Left renal pelvis (tissue), 4 donors: ENCODE results near the gene FAM120AOS. TPM values are rescaled to one million over a fixed set of nuclear protein-coding genes. Genes with fewer than 3 reads are reported as not detected.
A peak's percentile ranks its signal among the peaks of the same experiment; 100 is the strongest.

Experiments used
- DNase-seq, 4 donors: peaks; one replicate each; pipeline ENCODE4 v3.0.0-alpha.2; 2013; ENCODE audit warnings: low read depth in 4 of 4, low spot score in 3 of 4
- polyA plus RNA-seq, 4 donors: library from polyadenylated mRNA; unstranded; fragments of 120-200 nt; gene quantifications; one replicate each; pipeline ENCODE4 v1.2.1, GENCODE V29; 2013; ENCODE audit not compliant: insufficient read length in 4 of 4

FAM120AOS gene
- polyA plus RNA-seq, 4 donors, result 48.8 to 67.4 (median 61.0) TPM

DNA sequence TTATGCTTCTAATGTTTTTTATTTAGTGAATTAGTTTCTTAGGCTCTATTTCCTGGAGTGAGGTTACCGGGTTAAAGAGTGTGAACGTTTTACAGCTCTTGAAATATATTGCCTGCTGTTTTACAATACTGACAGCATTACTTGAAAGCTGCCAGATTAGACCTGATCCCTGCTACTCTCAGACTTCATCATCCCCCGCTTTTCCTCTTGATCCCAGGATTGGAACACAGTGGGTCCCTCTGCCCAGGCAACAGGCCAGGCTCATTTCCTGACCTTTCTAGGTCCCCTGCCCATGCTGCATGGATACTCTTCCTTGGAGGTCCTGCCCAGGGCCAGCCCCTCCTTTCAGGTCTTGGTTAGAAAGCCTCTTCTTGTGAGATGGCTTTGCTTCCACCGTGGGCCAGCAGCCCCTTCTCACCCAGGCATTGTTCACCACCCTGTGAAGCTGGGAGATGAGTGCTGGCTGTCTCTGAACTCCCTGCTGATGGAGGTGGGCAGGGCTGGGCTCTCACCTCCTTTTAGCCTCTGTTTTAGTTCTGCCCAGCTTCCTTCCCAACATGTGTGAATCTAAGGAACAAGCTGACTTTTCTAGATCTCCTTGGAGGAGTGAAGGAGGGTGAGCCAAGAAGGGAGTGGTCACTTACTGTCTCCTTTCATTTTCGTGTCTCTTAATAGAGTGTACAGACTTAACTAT lies 15.5 kb upstream of the FAM120AOS start:
- DNase-seq, result peak in 3 of 4 donors; percentile 45 to 75 (median 46)

DNA sequence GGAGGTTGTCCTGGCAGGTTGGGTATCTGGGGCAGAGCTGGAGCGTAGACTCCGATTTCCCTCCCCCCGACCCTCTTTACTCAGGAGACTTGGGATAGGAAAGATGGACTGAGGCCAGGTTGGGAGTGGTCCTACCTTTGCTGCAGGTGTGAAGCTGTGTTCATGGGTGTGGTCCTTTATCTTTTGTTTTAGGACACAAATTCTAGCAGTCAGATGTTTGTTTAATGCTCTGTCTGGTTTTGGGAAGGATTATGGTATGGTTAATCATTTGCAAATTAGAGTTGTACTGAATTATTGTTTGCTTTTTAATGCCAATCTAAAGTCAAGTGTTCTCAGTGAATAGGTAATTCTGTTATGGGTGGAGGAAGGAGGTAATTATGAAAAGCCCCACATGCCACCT lies 14.1 kb upstream of the FAM120AOS start:
- no peak for DNase-seq

DNA sequence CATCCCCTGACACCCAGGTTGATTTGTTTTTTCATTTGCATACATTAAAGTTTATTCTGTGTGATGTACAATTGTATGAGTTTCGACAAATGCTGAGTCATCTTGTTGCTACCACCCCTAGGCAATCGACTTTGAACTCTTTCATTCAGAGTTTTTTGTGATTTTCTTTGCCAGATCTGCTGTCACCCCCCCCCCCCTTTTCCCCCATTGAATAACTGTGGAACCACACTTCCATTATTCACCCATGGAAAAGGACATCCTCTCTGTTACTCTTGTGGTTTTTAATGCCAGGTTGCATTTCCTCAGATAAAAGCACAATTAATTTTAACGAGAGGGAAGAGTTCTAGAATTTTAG lies 13.7 kb upstream of the FAM120AOS start:
- DNase-seq, result no peak

DNA sequence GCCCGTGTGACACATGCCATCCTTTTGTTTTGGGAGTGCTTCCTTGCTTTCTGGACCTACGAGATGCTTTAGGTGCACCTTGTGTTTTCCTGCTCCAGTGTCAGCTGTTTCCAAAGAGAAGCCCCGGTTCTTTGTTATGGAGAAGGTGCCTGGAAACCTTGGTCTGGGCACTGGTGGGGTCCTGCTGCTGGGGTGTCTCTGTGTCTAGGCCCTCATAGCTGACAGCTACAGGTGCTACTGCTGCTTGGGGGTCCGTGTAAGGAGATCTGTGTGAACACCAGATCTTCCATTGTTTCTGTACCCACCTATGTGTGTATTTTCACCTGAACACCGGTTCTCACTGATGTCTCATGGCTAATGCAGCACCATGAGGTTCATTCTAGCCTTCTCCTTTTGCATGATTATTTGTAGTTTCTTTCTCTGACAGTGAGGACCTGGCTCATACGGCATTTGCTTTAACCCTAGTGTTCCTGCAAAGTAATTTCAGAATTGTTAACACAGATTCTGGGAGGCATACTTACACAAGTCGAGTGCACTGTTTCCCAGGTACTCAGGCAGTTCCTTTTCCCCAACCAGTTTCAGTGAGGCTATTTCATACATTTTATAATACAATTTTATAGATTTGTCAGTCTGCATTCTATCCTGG lies 13.2 kb upstream of the FAM120AOS start:
- DNase-seq, result no peak

DNA sequence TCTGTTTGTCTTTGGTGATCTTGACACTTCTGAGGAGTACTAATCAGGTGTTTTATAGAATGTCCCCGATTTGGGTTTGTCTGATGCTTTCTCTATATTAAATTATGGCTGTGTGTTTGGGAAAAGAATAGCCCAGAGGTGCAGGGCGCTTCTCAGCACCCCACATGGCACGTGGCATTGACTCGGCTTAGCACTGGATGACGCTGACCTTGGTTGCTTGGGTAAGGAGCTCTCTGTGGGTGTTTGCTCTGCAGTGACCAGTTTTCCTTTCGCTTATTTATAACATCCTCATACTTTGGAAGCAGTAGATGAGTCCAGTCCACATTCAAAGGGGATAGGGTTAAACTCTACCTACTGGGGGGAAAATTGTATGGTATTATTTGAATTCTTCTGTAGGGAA lies 12.5 kb upstream of the FAM120AOS start:
- DNase-seq, result no peak

DNA sequence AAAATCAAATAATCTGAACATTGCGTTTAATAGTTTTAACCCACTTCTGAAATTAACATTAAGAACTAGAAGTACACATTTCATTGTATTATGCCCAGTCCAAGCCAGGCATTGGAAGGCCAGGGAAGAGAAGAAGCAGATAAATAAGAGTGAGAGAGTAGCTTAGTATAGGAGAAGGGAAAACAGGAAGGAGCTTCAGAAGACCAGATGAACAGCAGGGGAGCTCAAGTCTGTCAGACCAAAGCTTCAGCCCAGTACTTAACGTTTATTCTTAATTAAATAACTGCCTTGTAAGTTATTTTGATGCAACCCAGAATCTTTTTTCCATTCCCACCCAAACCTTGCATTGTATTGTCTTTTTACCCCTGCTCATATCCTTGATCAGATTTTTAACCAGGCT lies 11.5 kb upstream of the FAM120AOS start:
- DNase-seq, result no peak

DNA sequence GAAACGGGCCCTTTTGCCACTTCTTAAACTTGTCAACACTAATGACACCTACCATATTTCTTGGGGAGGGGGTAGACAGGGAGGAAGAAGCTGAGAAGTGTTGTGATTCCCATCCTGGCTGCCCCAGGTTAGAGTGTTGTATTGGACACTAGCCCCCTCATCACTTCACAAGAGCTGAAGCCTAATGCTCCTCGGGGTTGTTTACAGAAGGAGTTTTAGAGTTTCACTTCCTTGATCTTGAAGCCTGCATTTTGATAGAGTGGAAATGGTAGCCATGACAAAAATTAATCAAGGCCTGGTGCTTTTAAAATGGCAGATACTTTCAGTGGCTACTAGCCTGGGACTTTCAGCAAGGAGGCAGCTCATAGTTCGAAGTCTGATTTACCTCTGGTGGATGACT lies 11.0 kb upstream of the FAM120AOS start:
- no peak for DNase-seq

DNA sequence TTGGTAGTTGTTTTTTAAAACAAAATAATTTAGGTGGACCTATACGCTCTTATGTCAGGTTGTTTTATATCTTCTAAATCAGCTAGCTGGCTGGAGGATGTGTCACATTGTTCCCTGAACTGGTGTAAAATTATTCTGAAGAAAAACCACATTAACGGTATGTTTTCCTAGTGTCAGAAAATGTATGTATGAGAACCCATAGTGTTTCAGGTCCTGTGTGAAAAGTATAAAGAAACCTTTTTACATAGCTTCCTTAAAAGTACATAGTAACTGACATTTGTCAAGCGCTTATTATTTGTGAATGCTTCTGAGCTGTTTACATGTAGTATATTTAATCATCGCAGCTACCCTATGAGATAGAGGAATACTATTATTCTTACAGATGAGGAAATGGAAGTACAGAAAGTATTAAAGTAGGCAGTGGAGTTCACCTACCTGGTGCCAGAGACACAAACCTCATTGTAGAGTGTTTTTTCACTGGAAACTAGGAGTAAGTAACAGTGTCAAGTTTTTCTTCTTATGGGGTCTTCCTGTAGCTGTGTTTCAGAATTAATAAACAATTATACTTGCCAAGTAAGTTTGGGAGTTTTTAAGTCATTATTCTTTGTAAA lies 10.4 kb upstream of the FAM120AOS start:
- DNase-seq, result no peak

DNA sequence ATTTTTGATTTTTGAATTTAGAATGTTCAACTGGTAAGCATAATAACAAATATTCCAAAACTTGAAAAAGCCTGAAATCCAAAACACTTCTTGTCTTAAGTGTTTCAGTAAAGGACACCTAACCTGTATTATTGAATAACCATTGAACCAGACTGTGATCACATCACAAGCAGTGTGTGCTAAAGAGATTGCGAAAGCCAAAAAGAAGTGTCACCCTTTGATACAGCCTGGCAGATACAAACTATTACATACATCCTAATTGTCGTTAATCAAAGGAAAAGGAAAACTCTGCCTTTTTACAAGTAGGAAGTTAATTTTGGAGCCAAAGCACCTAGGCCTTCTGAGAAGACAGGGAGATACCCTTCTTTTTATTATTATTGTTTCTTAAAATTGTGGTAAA lies 8.4 kb upstream of the FAM120AOS start:
- no peak for DNase-seq

DNA sequence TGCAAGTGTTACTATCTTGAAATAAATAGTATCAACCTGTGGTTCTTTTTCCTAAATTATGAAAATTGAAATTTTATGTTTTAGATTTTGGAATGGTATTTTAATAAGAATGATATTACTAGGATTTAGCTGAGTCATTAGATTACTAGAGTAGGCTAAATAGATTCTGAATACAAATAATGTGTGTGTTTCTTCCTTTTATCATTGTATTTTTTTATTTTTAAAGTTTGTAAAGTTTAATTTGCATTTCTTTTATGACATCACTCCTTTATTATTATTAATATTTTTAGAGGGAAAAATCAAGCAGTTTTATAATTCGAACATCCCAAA lies 8.0 kb upstream of the FAM120AOS start:
- no peak for DNase-seq

DNA sequence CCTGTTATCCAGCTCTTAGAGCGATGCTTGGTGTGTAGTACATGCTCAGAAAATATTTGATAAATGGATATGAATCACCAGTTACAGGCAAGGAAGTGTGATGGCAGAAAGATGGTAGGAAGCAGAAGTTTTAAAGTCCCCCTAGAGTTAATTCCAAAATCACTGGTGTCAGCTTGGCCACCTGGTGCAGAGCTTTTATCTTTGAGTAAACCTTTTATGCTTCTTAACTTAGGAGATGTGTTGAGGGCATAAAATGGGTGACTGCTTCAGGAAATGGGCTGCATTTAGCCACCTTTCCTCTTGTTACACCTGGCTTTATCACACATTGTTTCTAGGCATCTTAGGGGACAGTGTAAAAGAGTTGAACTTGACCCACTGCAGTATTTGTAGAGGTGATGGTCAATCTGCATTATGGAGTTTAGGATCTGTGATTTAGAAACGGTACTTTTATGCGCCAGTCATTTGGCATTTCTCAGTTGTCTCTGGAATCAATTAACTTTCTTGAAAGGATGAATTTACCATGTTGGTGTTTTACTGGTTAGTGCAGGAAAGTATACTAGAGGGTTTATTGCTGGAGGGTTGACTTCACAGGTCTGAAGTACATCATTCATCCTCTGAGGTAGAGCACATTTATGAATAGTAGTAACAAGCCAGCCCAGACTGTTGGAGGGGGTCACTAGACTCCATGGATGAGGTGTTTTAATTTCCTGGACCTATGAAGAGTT lies 7.5 kb upstream of the FAM120AOS start:
- no peak for DNase-seq

DNA sequence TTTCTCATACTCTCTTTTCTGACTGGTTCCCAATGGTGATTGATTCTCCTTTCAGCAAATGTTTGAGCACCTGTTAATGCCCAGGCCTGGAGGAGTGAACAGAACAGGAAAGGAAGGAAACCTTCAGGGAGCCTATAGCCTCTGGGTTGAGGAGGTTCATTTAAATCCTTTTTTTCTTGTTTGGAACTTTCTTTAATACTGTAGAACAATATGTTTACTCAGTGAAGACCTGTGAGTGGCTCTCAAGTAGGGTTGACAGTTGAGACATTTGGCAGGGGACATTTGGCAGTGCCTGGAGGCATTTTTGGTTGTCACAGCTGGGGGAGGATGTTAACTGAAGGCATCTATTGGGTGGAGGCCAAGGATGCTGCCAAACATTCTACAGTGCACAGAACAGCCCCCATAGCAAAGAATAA lies 6.1 kb upstream of the FAM120AOS start:
- no peak for DNase-seq

DNA sequence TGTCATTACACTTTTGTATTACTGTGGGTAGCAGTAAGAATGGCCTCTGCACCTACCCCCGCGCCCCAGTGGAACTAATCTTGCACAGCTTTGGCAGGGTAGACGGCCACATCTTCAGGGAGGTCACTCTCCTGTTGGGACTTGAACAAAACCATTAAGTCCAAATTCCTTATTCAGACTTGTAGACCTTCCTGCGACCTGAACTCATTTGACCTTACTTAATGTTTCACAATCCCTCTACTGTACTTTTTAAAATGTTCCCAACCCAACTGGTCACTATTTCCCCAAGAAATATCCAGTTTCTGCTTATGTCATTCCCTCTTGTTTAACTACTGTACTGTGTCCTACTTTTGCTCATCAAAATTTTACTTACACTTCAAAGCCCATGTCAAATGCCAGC lies 5.3 kb upstream of the FAM120AOS start:
- no peak for DNase-seq

DNA sequence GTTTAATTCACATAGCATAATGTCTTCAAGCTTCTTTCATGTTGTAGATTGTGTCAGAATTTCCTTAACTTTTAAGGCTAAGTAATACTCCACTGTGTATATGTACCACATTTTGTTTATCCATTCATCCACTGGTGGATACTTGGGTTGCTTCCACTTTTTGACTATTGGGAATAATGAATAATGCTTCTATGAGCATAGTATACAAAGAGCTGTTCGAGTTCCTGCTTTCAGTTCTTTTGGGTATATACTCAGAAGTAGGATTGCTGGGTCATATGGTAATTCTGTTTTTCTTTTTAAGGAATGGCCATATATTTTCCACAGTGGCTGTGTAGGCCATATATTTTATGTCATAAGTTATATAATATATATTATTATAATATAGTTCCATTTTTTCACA lies 3.6 kb upstream of the FAM120AOS start:
- no peak for DNase-seq

DNA sequence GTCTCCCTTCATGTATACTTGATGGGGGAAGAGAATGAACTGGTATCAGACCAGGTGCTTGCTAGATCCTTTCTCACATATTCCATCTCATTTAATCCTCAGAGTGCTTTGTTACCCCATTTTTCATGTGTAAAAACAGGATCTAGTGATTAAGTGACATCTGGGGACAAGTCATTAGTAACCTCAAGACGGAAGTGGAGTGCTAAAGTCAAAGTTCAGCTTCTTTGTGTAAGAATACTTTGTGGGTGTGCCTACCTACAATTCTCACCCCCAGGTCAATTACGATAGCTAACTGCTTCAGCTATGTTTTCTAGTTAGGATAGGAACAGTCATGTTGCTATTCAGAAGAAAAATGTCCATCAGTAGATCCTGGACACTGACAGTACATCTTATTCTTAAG lies 3.1 kb upstream of the FAM120AOS start:
- no peak for DNase-seq

DNA sequence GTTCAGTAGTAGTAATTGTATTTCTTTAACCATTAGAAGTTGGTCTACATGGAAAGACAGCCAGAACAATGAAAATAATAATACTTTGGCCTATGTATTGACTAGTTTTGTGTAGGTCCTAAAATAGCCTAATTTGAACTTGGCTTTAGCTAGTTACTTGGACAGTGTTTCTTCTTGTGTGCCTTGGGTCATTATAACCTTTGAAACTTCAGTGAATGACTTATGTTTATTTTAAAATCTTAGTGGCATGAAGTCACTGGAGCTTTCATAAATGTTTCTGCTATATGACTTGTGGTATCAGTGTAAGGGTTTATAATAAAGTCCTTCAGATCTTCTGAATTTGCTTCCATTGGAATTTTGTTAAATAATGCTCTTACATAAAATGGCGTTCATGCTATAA lies 2.6 kb upstream of the FAM120AOS start:
- no peak for DNase-seq

DNA sequence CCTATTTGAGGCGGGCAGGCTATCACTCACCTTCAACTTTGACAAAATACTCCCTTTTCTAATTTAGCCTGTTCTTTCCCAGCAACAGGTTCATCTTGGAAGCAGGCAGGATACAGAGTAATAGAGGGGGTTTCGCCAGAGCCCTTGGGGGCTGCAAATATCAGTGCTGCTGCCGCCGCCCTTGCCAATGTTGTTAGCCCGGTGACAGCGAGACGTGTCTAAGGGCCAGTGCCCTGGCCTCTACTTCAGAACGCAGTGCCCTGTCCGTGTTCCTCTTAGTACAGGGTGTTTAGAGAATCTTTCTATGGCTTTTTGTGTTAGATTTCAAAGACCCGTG lies 703 bp downstream of the FAM120AOS start:
- DNase-seq, result no peak

DNA sequence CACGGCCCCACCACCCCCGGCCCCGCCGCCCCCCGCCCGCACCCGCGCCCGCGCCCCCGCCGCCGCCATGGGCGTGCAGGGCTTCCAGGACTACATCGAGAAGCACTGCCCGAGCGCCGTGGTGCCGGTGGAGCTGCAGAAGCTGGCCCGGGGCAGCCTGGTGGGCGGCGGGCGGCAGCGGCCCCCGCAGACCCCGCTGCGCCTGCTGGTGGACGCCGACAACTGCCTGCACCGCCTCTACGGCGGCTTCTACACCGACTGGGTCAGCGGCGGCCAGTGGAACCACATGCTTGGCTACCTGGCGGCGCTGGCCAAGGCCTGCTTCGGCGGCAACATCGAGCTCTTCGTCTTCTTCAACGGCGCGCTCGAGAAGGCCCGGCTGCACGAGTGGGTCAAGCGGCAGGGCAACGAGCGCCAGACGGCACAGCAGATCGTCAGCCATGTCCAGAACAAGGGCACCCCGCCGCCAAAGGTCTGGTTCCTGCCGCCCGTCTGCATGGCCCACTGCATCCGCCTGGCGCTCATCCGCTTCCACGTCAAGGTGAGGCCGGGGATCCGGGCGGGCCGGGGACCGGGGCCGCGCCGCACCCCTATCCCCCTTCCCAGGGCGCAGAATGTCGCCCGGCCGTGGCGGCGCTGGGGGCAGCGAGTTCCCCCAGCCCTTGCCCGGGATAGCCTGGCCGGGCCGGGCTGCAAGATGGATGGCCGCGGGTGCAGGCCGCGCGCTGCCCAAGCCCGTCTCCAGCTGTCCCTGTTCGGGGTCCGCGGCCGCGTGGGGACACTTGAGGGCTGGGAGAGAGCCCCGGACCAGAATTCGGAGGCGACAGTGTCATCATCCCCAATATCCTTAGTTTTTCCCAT lies 1.3 kb downstream of the FAM120AOS start:
- DNase-seq, result no peak

DNA sequence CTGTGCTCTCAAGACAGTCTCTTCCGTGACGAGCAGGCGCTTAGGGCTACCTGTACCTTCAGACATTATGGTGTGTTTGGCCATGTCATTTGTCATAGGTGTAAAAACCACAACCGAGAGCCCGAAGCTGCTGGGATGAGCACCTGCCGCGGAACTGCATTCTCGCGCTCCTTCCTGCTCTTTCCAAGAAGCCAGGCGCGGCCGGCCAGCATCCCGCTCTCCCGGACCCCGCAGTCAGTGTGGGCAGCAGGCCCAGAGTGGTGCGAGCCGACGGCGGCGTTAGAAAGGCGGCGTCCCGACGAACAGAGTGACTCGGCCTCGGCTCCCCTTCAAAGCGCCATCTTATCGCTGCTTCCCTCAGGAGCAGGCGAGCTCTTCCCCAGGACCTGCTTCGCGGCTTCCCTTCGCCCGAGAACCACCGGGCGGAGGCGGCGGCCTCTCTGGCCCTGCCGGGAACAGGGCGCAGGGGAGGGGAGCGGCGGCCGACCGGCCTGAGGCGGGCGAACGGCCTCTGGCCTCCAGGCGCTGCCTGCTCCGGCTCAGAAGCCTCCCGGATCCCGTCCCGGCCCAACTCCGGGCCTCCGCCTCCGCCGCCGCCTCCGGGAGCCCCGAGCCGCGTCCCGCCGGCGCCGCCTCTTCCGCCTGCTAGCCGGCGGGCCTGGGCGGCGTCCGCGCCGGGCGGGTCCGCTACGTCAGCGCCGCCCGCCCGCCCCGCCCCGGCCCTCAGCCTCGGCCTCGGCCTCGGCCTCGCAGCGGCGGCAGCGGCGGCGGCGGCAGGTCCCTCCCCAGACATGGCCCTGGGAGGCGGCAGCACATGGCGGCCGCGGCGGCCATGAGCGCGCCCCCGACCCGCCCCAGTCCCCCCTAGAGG lies 2.2 kb downstream of the FAM120AOS start, which contains the start of gene FAM120A:
Gene FAM120A (plus strand): TSS at position 741 of the 871 bp plus-strand sequence. CDS start 231 bp downstream, outside the sequence.
- DNase-seq, result peak in 1 of 4 donors; percentile 60

DNA sequence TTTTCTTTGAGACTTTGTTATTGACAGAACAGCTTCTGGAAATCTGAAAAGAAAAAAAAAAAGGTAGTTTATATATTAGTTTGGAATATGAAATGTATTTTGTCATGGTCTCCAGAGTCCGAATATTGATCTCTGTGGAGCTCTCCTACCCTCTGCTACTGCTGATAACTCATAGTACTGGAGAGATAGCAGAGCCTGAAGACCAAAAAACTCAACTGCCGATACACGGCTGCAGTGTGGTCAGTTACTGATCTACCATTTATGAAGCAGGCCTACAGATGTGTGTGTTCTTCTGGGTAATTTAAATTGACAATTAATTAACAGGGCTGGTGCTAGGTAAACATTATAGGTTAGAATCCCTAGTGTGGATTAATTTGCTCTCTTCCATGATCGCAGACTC lies 5.7 kb downstream of the FAM120AOS start:
- DNase-seq, result no peak
